HG02678 (cell line): ENCODE data around the gene PLCB4.
"Not testable (repeated sequence)": the region's sequence is repeated elsewhere in the genome, so short reads cannot be mapped to it uniquely, and the experiment has no call there.

Source experiments
- ATAC-seq: cut with Tn5 transposase; IDR thresholded peaks from one replicate; pipeline ENCODE4 v1.9.1; 2021; ENCODE audit warnings: mild to moderate bottlenecking, moderate library complexity; ENCODE audit not compliant: unreplicated experiment

PLCB4 gene

DNA sequence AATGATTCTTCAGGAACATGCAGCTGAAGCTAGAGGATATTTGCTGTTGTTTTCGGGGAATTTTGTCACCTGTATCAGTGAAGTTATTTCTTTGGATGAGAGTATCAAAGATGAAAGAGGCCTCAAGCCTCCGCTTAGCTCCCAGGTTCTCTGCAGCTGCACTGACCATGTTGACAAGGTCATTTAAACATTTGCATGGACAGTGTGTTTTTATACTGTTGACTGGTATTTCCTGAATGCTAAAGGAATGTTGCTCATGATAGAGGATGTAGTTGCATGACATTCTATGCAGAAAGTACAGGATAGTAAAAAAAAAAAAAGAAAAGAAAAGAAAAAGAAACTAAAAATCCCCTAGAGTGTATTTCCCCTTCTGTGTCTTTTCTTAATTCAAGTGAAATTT is 279.9 kb downstream of the PLCB4 start:
- no peak for ATAC-seq

DNA sequence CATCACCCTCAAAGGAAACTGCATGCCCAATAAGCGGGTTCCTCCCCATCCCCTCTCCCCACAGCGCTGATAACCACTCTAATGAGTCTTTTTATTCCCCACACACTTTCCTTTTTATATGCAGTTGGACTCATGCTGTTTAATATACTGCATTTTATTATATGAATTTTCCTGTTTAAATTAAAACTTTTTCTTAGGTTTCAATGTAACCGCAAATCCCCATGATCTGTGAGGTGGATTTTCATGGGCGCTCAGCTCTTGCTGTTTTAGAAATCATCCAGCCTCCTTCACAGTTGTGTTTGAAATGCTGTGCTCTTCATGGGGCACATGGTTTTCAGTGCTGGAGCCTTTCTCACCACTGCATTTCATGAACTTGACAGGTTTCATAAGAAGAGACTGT is 280.4 kb downstream of the PLCB4 start:
- ATAC-seq: no peak

DNA sequence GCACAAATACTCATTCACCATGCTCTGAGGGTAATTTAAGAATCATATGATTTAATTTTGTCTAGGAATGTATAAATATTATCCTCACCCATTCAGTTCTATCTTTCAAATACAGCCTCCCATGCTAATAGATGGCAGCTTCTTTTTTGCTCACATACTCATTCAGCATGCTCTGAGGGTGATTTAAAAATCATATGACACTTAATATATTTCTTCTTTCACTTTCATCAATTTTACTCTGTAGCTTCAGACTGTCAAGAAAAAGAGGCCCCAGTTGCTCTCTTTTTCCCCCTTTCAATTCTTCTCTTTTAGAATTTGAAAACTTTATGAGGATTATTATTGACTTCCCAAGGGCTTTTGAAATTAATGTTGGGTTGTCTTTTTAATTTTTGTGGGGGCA is 283.9 kb downstream of the PLCB4 start:
- ATAC-seq: no peak

DNA sequence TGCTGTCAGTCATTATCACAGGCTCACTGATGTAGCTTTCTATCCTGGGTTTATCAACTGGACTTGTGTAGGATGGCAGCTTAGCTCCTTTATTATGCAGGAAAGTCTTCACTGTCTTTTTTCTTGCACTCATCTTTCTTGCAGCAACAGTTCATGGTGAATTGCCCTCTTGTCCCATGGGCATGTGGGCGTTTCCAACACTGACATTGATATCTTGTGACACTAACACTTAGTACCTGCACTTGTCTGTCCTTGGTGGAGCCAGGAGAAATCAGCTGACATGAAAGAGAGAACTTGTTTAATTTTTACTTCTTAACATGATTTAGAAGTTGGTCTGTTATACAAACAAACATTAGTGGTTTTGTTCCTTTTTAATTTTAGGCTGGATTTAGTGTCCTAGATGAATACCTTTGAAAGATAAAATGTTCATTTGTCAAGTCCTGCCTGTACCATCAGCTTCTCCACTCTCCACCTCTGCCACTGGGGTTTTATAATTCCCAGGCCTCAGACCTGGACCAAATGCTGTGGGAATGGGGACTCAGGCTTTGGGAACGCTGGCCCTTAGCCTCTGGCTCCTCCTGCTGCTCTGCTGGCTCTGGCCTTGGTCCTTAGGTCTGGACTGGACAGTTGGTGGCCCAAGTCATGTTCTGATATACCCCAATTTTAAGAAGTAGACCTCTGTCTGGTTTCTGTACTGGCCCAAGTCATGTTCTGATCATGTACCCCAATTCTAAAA is 284.5 kb downstream of the PLCB4 start:
- ATAC-seq: no peak

DNA sequence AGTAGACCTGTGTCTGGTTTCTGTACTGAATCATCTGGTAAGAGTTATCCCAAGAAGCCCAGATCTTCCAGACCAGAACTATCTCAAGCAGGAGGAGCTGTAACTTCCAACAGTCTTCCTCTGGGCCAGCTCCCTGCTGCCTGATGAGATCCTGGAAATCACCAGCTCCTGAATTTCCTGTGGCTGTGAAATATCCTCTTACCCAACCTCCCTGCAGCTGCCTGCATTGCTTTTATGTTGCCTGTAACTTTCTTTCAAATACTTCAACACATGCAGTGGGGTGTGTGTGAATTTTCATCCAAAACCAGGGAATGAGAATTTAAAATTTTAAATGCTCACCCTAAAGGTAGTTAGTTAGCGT is 285.0 kb downstream of the PLCB4 start:
- ATAC-seq: no peak

DNA sequence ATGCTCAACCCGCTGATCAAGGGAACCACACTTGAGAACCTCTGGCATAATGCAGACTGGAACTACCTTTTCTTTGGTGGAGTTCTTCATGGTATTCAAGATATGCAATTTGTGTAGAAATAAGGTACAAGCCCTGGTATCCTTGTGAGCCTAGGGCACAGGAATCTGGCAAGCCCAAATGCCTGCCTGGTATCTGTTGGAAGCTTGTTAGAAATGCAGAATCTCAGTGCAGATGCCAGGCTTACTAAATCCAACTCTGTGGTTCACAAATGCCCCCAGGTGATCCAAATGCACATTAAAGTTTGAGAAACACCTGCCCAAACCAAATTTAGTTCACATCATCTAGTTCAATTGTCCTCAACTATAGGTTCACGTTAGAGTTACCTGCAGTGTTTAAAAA is 285.7 kb downstream of the PLCB4 start:
- ATAC-seq: no peak

DNA sequence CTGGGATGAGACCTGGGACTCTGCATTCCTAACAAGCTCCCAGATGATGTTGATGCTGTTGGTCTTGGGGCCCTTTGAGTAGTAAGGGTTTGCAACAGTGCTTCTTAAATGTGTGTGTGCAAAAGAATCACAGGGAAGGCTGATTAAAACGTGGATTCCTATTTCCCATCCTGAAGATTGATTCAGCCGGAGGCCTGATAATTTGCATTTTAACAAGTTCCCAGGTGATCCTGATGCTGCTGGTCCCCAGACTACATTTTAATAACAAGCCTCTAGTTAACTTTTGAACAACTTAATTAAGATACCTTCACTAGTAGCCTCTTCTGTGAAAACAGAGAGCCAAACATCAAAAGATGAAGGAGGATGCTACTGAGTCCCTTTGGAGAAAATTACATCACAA is 289.1 kb downstream of the PLCB4 start:
- no peak for ATAC-seq

DNA sequence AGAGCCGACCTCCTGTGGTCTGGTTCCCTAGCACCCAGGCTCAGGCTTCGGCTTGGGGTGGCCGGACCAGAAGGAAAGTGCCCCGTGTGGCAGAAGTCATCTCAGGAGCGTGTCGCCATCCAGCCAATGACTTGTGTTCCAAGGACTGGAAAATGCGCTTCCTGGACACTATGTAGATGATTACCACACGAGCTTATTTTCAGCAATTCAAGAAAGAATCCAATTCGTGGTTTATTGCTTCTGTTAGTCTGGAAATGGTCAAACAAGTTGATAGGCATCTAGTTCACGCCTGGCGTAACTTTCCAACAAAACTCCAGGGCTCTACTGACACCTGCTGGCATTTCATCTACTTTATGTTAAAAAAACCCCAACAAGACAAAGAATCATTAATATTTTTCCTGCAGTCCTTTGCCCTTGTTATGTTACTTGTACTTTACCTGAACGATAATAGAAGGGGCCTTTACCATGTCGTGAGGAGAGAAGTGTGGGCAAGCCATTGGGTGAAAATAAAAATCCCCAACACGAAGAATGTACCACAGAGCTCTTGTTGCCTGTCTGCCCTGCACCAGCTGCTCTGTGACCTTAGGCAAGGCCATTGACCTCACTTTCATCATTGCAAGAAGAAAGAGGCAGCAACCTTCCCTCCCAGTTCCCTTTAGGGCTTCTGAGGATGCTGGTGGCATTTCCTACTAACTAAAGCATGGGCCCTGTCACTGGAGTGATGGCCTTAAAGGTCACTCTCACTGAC is 290.8 kb downstream of the PLCB4 start:
- ATAC-seq: no peak

DNA sequence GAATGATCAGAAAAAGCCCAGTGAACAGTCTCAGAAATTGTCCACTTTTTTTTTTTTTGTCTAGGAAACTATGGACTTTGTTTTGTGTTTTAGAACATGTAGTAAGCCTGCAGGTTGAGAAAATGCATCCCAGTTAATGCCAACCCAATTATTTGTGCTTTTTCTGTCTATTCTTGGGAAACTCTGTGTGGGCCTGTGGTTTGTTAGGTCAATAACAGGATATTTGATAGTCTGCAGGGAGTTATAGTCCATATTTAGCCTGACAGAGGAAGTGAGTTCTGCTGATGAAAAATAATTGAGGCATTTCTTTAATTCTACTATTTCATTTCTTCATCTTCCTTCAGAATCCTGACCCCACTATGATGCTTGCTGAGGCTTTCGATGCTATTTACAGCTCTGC is 291.5 kb downstream of the PLCB4 start:
- no peak for ATAC-seq

DNA sequence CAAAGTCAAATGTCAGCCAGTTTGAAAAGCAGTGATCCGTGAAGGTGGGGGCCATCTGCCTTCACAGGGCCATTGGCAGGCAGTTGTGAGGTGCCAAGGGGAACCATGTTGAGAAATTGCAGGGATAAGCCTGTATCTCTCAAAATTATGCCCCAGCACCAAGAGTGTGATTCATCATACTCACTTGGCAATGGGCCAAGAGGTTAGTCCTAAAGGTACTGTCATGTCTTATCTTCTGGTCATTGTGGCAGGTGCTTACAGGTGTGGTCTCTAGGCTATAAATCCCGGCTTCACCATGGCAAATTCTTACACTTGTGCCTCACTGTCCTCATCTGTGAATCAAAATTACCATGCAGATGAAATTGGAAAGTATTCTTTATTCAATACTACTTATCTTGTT is 294.8 kb downstream of the PLCB4 start:
- ATAC-seq: no peak

DNA sequence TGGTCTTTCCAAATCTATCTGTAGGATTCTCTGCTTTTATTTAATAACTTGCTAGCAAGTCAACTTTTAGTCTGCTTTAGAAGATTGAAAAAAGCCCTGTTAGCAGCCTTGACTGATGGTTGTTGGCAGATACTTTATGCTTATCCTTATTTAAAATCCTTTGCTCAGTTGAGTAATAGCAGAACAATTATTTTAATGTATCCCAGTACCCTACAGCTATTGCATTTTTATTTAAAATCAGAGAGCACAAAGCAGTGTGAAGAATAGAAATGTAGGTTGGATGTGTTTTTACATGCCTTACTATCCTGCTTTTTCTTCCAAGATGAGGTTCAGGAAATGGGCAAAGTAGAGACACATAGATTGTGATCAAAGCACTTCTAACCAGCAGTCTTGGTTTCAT is 298.4 kb downstream of the PLCB4 start:
- no peak for ATAC-seq

DNA sequence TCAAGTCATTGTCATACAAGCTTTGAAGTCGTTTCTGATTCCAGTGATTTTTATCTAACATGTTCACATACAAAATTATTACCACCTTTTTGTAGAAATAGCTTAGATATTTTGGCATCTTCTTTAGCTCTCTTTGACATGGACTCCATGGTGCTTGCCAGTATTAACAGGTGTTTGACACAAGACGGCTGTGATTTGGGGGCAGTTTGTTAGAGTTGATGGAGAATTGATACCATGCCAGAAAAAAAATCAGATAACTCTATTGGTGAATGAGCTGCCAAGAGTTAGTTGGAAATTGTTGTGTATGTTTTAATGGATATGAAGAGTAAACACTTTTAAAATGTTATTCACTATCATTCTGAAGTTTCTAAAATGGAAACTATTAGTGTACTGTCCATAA is 298.9 kb downstream of the PLCB4 start:
- ATAC-seq: no peak

DNA sequence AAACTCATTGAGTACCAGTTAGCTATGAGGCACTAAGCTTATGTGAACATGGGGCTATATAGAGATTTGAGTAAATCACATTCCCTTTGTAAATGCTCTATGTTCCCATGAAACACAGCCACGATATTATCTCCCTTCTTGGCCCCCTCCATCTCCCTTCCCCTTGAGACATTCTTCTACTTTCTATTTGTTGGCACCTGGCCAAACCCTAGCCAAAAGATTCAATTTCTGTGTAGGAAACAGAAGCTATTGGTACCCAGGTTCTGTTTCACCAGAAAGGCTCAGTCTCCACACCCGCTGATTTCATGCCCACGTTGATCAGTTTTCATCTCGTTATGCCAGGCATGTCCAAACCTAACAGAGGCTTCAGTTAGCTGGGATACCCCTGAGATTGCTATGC is 300.0 kb downstream of the PLCB4 start:
- ATAC-seq: no peak

DNA sequence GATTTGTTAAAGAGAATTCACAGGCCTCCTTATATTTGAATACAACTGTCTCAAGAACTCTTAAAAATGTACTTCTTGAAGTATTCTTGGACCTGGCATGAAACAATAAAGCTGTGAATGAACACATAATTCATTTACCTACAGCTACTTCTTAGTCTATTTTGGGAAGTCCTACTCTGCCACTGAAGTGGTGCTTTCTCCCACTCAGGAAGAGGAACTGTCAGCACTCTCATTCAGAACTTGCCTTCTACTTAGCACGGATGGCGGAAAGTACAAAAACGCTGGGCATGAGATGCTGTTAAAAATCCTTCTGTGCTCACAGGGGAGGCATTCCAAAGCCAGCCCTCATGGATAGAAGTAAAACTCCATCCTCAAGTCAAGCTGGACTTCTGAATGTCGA is 300.7 kb downstream of the PLCB4 start:
- no peak for ATAC-seq

DNA sequence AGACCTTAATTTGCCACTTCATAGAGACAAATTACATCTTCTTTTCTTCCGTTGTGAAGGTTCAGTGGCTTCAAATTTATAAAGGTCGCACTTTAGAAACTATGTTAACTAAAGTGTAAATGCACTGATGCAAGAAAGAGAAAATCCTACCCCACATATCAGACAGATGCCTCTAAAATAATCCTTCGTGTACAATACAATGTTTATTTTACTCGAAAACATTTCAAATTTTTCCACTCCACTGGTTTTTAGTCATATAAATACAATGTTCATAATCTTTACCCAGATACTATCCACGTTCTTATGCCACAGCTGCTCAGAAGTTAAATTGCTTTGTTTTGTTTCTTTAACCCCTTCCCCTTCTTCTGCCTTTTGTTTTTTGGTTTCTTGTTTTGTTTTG is 305.2 kb downstream of the PLCB4 start:
- ATAC-seq: no peak

DNA sequence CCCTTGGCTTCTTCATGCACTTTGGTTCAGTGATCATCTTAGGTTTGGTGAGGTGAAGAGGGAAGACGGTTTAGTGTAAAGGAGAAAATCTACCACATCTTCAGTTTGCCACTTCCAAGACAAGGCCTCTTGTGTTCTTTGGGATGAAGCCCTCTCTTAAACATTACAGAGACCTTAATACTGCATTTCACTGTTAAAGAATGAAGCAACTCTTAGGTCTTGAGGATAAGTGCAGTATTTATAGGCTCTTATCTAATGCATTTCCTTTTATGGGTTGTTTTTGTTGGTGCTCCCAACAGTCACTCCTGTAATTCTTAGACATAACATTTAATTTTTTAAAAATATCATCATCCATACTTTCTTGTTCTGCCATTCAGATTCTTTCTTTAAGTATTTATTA is 305.6 kb downstream of the PLCB4 start:
- ATAC-seq: no peak

DNA sequence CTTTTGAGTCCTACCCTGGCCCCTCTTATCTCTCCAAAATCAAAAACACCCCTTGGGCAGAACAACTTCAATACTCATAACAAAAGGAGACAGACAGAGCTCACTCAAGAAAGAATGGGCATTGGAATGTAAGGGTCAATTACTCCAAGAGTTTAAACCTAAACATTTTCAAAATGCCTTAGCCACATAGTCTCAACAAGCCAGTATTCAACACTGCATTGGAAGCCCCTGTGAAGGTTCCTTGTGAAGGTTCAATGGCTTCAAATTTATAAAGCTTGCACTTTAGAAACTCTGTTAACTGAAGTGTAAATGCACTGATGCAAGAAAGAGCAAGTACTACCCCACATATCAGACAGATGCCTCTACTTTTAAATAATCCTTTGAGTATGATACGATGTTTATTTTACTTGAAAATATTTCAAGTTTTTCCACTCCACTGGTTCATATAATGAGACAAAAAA is 306.4 kb downstream of the PLCB4 start:
- ATAC-seq: no peak

DNA sequence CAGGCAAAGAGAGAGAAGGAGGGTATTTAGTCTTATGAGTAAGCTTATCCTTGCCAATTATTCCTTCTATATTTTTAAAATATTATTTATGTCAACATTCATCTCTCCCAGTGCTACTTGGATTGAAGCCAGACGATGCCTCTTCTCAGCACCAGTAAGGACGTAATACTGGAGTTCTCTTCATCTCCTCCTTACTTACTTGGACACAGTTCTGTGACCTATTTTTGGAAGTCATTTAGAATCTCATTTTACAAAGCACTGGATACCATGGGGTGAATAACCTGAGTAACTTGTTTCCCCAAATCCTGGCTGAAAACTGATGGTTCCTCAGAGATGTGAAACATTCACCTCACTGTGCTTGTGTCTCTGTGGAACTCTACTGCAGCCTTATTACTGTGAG is 308.1 kb downstream of the PLCB4 start:
- no peak for ATAC-seq

DNA sequence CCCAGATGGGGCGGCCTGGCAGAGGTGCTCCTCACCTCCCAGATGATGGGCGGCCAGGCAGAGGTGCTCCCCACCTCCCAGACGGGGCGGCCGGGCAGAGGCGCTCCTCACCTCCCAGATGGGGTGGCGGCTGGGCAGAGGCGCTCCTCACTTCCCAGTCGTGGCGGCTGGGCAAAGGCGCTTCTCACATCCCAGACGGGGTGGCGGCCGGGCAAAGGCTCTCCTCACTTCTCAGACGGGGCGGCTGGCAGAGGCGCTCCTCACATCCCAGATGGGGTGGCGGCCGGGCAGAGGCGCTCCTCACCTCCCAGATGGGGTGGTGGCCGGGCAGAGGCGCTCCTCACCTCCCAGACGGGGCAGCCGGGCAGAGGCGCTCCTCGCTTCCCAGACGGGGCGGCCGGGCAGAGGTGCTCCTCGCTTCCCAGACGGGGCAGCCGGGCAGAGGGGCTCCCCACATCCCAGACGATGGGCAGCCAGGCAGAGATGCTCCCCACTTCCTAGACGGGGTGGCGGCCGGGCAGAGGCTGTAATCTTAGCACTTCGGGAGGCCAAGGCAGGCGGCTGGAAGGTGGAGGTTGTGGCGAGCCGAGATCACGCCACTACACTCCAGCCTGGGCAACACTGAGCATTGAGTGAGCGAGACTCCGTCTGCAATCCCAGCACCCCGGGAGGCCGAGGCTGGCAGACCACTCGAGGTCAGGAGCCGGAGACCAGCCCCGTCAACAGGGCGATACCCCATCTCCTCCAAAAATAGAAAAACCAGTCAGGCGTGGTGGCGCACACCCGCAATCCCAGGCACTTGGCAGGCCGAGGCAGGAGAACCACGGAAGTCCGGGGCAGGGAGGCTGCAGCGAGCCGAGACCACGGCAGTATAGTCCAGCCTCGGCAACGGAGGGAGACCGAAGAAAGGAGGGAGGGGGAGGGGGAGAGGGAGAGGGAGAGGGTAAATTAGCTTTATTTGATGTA is 316.7 kb downstream of the PLCB4 start:
- not testable (repeated sequence) for ATAC-seq

DNA sequence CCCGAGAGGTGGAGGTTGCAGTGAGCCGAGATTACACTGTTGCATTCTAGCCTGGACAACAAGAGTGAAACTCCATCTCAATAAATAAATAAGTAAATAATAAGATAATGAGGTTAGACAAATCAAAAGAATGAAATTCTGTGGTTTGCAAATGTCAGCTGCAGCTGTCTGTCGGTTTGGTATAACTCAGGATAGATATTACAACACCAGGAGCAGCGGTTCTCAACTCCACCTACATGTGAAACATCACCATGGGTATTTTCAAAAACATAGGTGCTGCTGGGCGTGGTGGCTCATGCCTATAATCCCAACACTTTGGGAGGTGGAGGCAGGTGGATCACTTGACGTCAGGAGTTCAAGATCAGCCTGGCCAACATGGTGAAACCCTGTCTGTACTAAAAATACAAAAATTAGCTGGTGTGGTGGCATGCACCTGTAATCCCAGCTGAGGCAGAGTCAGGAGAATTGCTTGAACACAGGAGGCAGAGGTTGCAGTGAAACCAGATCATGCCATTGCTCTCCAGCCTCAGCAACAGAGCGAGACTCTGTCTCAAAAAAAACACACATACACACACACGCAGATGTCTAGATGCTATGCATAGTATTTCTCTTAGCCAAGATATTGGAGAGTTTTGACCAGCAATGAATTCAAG is 319.4 kb downstream of the PLCB4 start:
- no peak for ATAC-seq

DNA sequence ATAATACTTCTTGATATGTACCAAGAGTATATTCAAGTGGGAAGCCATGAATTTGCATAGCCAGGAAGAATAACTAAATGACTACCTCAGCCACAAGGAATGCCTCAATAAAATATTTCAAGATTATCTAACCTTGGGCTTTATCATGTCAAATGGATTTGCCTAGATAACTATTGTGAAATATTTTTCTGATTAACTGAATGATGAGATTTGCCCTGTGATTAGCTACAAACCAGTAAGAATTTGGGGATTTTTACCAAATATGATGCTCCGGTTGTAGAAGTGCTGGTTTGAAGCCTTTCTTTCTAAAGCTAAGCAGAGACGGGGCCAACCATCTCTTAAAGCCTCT is 319.9 kb downstream of the PLCB4 start:
- ATAC-seq: no peak
